GM18858 (cell line): ENCODE measurements around the gene COL23A1.
"Not testable (repeated sequence)": the region's sequence is repeated elsewhere in the genome, so short reads cannot be mapped to it uniquely, and the experiment has no call there.

Experiments used
- ATAC-seq: cut with Tn5 transposase; IDR thresholded peaks from one replicate; pipeline ENCODE4 v1.9.1; 2021; ENCODE audit not compliant: unreplicated experiment

COL23A1 gene

GRCh38 chr5:178511172-178511571 is 79.0 kb downstream of the COL23A1 start:
- no peak for ATAC-seq

- ATAC-seq, result no peak
These were observed 80.6 kb downstream of the COL23A1 start for GRCh38 chr5:178509491-178510057.

- no peak for ATAC-seq
These were observed 82.9 kb downstream of the COL23A1 start for GRCh38 chr5:178507151-178507932.

- no peak for ATAC-seq
These were observed 84.4 kb downstream of the COL23A1 start for GRCh38 chr5:178505639-178506407.

GRCh38 chr5:178504340-178504960 is 85.7 kb downstream of the COL23A1 start:
- no peak for ATAC-seq

GRCh38 chr5:178502401-178503100 is 87.6 kb downstream of the COL23A1 start:
- ATAC-seq, result no peak

GRCh38 chr5:178499352-178499751 is 90.8 kb downstream of the COL23A1 start:
- ATAC-seq, result no peak

GRCh38 chr5:178496642-178497041 is 93.6 kb downstream of the COL23A1 start:
- no peak for ATAC-seq

- ATAC-seq, result no peak
These were observed 94.0 kb downstream of the COL23A1 start for GRCh38 chr5:178496214-178496613.

GRCh38 chr5:178495706-178496105 is 94.5 kb downstream of the COL23A1 start:
- ATAC-seq, result no peak

GRCh38 chr5:178492278-178492677 is 97.9 kb downstream of the COL23A1 start:
- no peak for ATAC-seq

GRCh38 chr5:178490935-178491652 is 99.1 kb downstream of the COL23A1 start:
- no peak for ATAC-seq

- ATAC-seq, result no peak
These were observed 100.8 kb downstream of the COL23A1 start for GRCh38 chr5:178489271-178489976.

- ATAC-seq, result no peak
These were observed 101.5 kb downstream of the COL23A1 start for GRCh38 chr5:178488696-178489095.

GRCh38 chr5:178487911-178488600 is 102.1 kb downstream of the COL23A1 start:
- no peak for ATAC-seq

- ATAC-seq, result not testable (repeated sequence)
These were observed 103.2 kb downstream of the COL23A1 start for GRCh38 chr5:178486878-178487512.

GRCh38 chr5:178486239-178486641 is 104.0 kb downstream of the COL23A1 start:
- ATAC-seq, result no peak

- ATAC-seq, result no peak
These were observed 106.6 kb downstream of the COL23A1 start for GRCh38 chr5:178483620-178484019.
